DOHH2 (cell line): ENCODE data around the gene SLC25A41.

Experiments used
- CTCF ChIP-seq: fragments of 200-600 bp; sonication (generic); IDR thresholded peaks from one replicate; pipeline ENCODE4 v1.5.1; 2014; ENCODE audit warnings: antibody characterized with exemption, mild to moderate bottlenecking, low read depth, low read length; ENCODE audit not compliant: poor library complexity, severe bottlenecking
- EZH2phosphoT487 ChIP-seq: fragments of 200-600 bp; sonication (generic); IDR thresholded peaks from 2 replicates; pipeline ENCODE4 v1.6.1; 2017; ENCODE audit warnings: borderline replicate concordance, mild to moderate bottlenecking, antibody characterized with exemption, low read length, moderate library complexity, mixed read lengths

GRCh38 chr19:6393983-6394412 lies 39.6 kb downstream of the SLC25A41 start:
- TF ChIP-seq CTCF (no peak), EZH2phosphoT487 (no peak)
